Small intestine (tissue), 7 donors: ENCODE results near the gene CCN6. TPM values are rescaled to one million over a fixed set of nuclear protein-coding genes. Genes with fewer than 3 reads are reported as not detected.

Experiments used
- DNase-seq, 2 donors: peaks; one replicate each; pipeline versions ENCODE4 v3.0.0 to v3.0.0-alpha.2; 2013
- FAIRE-seq: peaks from 2 replicates; lab custom pipeline; 2012; peaks lifted over from hg19 to GRCh38; lab: Jason Lieb, UNC
- H3K27ac ChIP-seq, 3 donors: one replicate each; pipeline ENCODE4 v1.5.1; 2013; ENCODE audit warnings: low read length in 2 of 3, mild to moderate bottlenecking in 2 of 3, control low read depth in 1 of 3, inconsistent platforms in 1 of 3, low read depth in 1 of 3, moderate library complexity in 1 of 3
- H3K27me3 ChIP-seq, 3 donors: one replicate each; pipeline ENCODE4 v1.6.1; 2013; ENCODE audit warnings: low read length in 3 of 3, inconsistent platforms in 1 of 3; ENCODE audit not compliant: control insufficient read depth in 3 of 3, insufficient read depth in 3 of 3
- H3K36me3 ChIP-seq, 3 donors: one replicate each; pipeline ENCODE4 v1.6.1; 2013; ENCODE audit warnings: low read length in 3 of 3, inconsistent platforms in 1 of 3, low read depth in 1 of 3, mild to moderate bottlenecking in 1 of 3, moderate library complexity in 1 of 3; ENCODE audit not compliant: control insufficient read depth in 3 of 3, insufficient read depth in 2 of 3
- H3K4me1 ChIP-seq, 3 donors: one replicate each; pipeline ENCODE4 v1.6.1; 2013; ENCODE audit warnings: low read length in 2 of 3, inconsistent platforms in 1 of 3, low read depth in 1 of 3, mild to moderate bottlenecking in 1 of 3, moderate library complexity in 1 of 3; ENCODE audit not compliant: control insufficient read depth in 3 of 3, insufficient read depth in 2 of 3
- H3K4me3 ChIP-seq, 3 donors: one replicate each; pipeline ENCODE4 v1.5.1; 2013; ENCODE audit warnings: low read length in 3 of 3, control low read depth in 1 of 3, inconsistent platforms in 1 of 3, low read depth in 1 of 3, mild to moderate bottlenecking in 1 of 3, moderate library complexity in 1 of 3
- H3K9me3 ChIP-seq, 2 donors: one replicate each; pipeline ENCODE4 v1.6.1; 2013; ENCODE audit warnings: low read depth in 1 of 2, low read length in 1 of 2; ENCODE audit not compliant: control insufficient read depth in 2 of 2, insufficient read depth in 1 of 2
- WGBS, 3 donors: extraction: QIAGEN DNeasy Blood & Tissue Kit; methylation state at CpG; one replicate each; pipeline ENCODE4 v1.1.7; 2013; 5-methylcytosine and 5-hydroxymethylcytosine counted together
- polyA plus RNA-seq, 4 donors: library from polyadenylated mRNA; stranded (reverse) in 3 of 4; unstranded in 1 of 4; fragments of 200-250 nt in 3 of 4; fragments of 120-200 nt in 1 of 4; gene quantifications; one replicate each; pipeline versions ENCODE4 v1.2.1 to v1.2.3, GENCODE V29; 2013
- donor health status: healthy with polysubstance abuse.
- donor health status: control.
- donor health status: control.
- donor health status: Bipolar disorder and iron deficiency.
- donor health status: healthy.

Gene CCN6
- polyA plus RNA-seq, 4 donors, result 0.28 TPM; not detected in 3

GRCh38 chr6:112032728-112033127 lies 21.2 kb upstream of the CCN6 start:
- Histone ChIP-seq H3K36me3 (no peaks in the 10 kb centered on the region), H3K27ac (no peak overlapping the region), H3K4me1 (no peaks in the 10 kb centered on the region), H3K9me3 (no peaks in the 10 kb centered on the region), H3K27me3 (no peaks in the 10 kb centered on the region), H3K4me3 (no peak overlapping the region)
- 67 to 79% (median 75%) methylated on average over 6 of the region's 6 CpGs for WGBS, 3 donors
- DNase-seq (no peak), FAIRE-seq (no peak)

GRCh38 chr6:112033791-112034615 lies 19.9 kb upstream of the CCN6 start:
- Histone ChIP-seq H3K9me3 (no peaks in the 10 kb centered on the region), H3K27me3 (no peaks in the 10 kb centered on the region), H3K4me3 (no peak overlapping the region), H3K27ac (no peak overlapping the region), H3K4me1 (no peaks in the 10 kb centered on the region), H3K36me3 (no peaks in the 10 kb centered on the region)
- no peak for DNase-seq
- WGBS, 3 donors, result 67 to 73% (median 68%) methylated on average over 6 of the region's 6 CpGs
- FAIRE-seq, result no peak

GRCh38 chr6:112034616-112034995 lies 19.3 kb upstream of the CCN6 start:
- FAIRE-seq (no peak), DNase-seq (no peak)
- 87 to 91% (median 89%) methylated on average over 4 of the region's 4 CpGs for WGBS, 3 donors
- Histone ChIP-seq H3K27me3 (no peaks in the 10 kb centered on the region), H3K4me3 (no peak overlapping the region), H3K9me3 (no peaks in the 10 kb centered on the region), H3K4me1 (no peaks in the 10 kb centered on the region), H3K27ac (no peak overlapping the region), H3K36me3 (no peaks in the 10 kb centered on the region)

DNA sequence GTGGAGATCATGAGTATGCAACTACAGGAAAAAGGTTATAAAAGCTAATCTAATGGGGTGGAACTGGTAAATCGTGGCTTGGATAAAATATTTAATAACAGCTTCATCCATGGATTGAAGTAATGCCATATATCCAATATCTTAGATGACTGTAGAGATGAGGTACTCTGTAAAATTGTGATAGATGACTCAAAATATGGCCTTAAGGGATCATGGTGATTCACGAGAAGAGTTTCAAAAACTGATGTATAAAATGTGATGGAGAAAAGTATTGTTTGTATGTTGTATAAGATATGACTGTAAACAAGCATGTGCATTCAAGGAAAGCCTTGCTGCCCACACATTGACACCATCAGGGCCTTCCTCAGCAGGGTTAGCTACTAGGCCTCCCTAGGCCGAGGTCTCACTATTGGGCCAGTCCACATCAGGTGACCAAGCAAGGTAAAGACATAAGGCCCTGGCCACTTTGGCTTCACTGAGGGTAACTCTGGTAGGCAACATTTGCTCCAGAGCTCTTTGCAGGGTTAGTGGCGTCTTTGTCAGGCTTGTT lies 17.7 kb upstream of the CCN6 start:
- FAIRE-seq, result no peak
- no peak overlapping the region for H3K27ac ChIP-seq

DNA sequence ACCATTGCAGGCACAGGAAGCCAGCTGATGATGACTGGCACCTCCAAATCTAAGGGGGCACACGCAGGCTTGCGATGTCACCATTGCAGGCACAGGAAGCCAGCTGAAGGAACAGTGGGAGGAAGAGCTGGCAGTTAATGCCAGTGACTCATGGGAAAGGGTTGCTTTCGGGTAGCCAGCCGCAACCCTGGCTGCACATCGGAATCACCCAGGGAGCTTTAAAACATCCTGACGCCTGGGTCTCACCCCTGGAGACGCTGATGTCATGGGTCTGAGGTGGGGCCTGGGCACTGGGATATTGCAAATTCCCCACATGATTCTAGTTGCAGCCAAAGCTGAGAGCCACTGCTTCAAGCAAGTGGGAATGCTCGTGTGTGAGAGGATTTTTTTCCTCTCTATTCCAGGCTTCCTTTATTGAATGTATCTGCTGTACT lies 16.1 kb upstream of the CCN6 start:
- Histone ChIP-seq H3K9me3 (no peaks in the 10 kb centered on the region), H3K27ac (no peak overlapping the region), H3K36me3 (no peaks in the 10 kb centered on the region), H3K4me1 (no peaks in the 10 kb centered on the region), H3K27me3 (no peaks in the 10 kb centered on the region), H3K4me3 (no peak overlapping the region)
- no peak for FAIRE-seq
- no peak for DNase-seq
- 69 to 88% (median 85%) methylated on average over 8 of the region's 8 CpGs for WGBS, 3 donors

More for the DNA sequence above, 17.7 kb upstream of the CCN6 start:
- Histone ChIP-seq H3K27me3 (no peaks in the 10 kb centered on the region), H3K4me1 (no peaks in the 10 kb centered on the region), H3K36me3 (no peaks in the 10 kb centered on the region), H3K9me3 (no peaks in the 10 kb centered on the region), H3K4me3 (no peak overlapping the region)
- no peak for DNase-seq
- 78 to 87% (median 79%) methylated on average over 4 of the region's 4 CpGs for WGBS, 3 donors

DNA sequence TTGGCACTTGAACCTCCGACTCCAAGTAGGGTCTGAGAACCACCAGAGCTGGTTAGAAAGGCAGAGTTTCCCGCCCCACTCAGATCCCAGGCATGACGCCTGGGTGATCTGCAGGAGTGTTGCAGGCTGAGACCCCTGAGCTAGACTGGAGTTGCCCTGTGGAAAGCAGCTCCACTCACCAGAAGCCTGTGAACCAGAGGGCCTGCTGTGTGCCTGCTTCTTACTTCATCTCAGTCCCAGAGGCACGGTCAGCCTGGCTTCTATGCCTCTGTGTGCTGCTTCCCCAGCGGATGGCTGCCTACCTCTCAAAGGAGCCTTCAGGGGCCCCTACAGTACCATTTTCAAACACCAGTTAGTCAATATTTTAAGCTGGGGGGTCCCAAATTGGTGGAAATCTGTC lies 15.6 kb upstream of the CCN6 start:
- H3K27ac ChIP-seq, result peak overlapping the region in 1 of 3 donors; percentile 22

DNA sequence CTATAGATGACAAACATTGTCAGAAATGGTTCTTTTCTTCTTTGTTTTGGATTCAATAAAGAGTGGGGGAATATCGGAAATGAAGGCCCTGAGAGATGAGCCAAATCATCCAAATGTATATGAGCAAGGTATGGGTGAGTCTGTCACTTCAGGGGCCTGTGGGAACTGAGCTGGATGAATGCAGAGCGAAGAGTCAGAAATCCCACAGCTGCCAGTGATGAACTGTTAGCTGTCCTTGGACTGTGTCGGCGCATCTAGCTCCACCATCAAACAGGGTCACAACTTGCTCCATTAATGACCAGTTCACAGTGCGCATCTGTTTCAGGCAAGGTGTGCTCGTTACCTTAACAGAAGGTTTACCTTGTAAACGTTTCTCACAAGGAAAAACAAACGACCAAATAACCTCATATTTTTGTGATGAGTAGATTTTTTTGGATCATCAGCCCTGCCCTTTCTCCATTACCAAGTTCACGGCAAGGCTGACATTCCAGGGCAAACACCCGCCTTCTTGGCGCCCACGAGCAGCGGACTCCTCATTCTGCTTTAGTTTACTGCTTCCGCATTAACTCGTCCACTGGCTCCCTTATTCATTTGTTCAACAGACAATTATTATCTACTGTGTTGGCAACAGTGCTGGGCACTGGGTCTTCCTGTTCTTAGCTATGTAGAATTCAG lies 15.0 kb upstream of the CCN6 start:
- FAIRE-seq, result no peak
- no peak overlapping the region for H3K27ac ChIP-seq
- H3K36me3 ChIP-seq, result no peaks in the 10 kb centered on the region
- no peak overlapping the region for H3K4me3 ChIP-seq
- no peaks in the 10 kb centered on the region for H3K4me1 ChIP-seq
- no peaks in the 10 kb centered on the region for H3K9me3 ChIP-seq
- H3K27me3 ChIP-seq, result no peaks in the 10 kb centered on the region
- WGBS, 3 donors, result 79 to 88% (median 80%) methylated on average over 15 of the region's 15 CpGs
- DNase-seq, result no peak

More for the DNA sequence above, 15.6 kb upstream of the CCN6 start:
- no peaks in the 10 kb centered on the region for H3K36me3 ChIP-seq
- 72 to 84% (median 82%) methylated on average over 5 of the region's 5 CpGs for WGBS, 3 donors
- no peak overlapping the region for H3K4me3 ChIP-seq
- H3K9me3 ChIP-seq, result no peaks in the 10 kb centered on the region
- no peaks in the 10 kb centered on the region for H3K27me3 ChIP-seq
- H3K4me1 ChIP-seq, result no peaks in the 10 kb centered on the region
- DNase-seq (no peak), FAIRE-seq (no peak)

GRCh38 chr6:112039431-112039770 lies 14.5 kb upstream of the CCN6 start:
- no peak overlapping the region for H3K27ac ChIP-seq
- 69 to 92% (median 75%) methylated on average over 2 of the region's 2 CpGs for whole genome bisulfite sequencing, 3 donors
- no peak for FAIRE-seq

More at GRCh38 chr6:112039431-112039770, 14.5 kb upstream of the CCN6 start:
- Histone ChIP-seq H3K4me1 (no peaks in the 10 kb centered on the region), H3K36me3 (no peaks in the 10 kb centered on the region), H3K9me3 (no peaks in the 10 kb centered on the region), H3K27me3 (no peaks in the 10 kb centered on the region), H3K4me3 (no peak overlapping the region)
- DNase-seq, result no peak
